HepG2 (cell line): ENCODE data around the gene TMEM108.

Experiments
- CEBPB ChIP-seq: IDR thresholded peaks from 2 replicates; pipeline ENCODE4 v1.6.1; 2011; ENCODE audit warnings: low read depth, low read length, improper control_type of control experiment, borderline replicate concordance
- MEF2D ChIP-seq: sonication (generic); formaldehyde crosslinking; IDR thresholded peaks from 2 replicates; pipeline ENCODE4 v1.5.1; 2020; ENCODE audit warnings: mild to moderate bottlenecking, missing genetic modification reagents
- RAD51 ChIP-seq: fragments of 450-650 bp; IDR thresholded peaks from 2 replicates; pipeline ENCODE4 v1.6.1; 2016; ENCODE audit warnings: borderline replicate concordance
- SP1 ChIP-seq, 2 experiments: fragments of 450-650 bp in 1 of 2; sonication (generic) in 1 of 2; formaldehyde crosslinking in 1 of 2; IDR thresholded peaks; 2 replicates each; pipeline versions ENCODE4 v1.4.0 to v1.6.1; 2016 to 2020; ENCODE audit warnings: missing genetic modification reagents in 1 of 2
- U2AF1 ChIP-seq: fragments of 200-400 bp; formaldehyde crosslinking; optimal IDR thresholded peaks from 2 replicates; pipeline ENCODE3; 2017; ENCODE audit warnings: mild to moderate bottlenecking, low read depth, low read length
- ZNF670 ChIP-seq: sonication (generic); formaldehyde crosslinking; IDR thresholded peaks from 2 replicates; pipeline ENCODE4 v1.8.0; 2022; ENCODE audit warnings: mild to moderate bottlenecking, missing genetic modification reagents, borderline replicate concordance
- ZNF674 ChIP-seq: sonication (generic); formaldehyde crosslinking; IDR thresholded peaks from 2 replicates; pipeline ENCODE4 v1.5.0; 2020; ENCODE audit warnings: low read depth, mild to moderate bottlenecking, missing genetic modification reagents
- TF ChIP-seq, protein P1 (sequence below): IDR thresholded peaks from 2 replicates; pipeline ENCODE4 v1.6.1; 2012; ENCODE audit warnings: low read length, improper control_type of control experiment
- TF ChIP-seq, protein P2 (sequence below): sonication (generic); formaldehyde crosslinking; IDR thresholded peaks from 2 replicates; pipeline ENCODE4 v1.4.0; 2020; ENCODE audit warnings: missing genetic modification reagents, borderline replicate concordance
- TF ChIP-seq, protein P3 (sequence below): sonication (generic); formaldehyde crosslinking; IDR thresholded peaks from 2 replicates; pipeline ENCODE4 v1.5.0; 2020; ENCODE audit warnings: missing genetic modification reagents
- TF ChIP-seq, protein P4 (sequence below): sonication (generic); formaldehyde crosslinking; IDR thresholded peaks from 2 replicates; pipeline ENCODE4 v1.8.1; 2022; ENCODE audit warnings: mild to moderate bottlenecking, missing genetic modification reagents
- TF ChIP-seq, protein P5 (sequence below): sonication (generic); formaldehyde crosslinking; IDR thresholded peaks from 2 replicates; pipeline ENCODE4 v1.5.1; 2020; ENCODE audit warnings: mild to moderate bottlenecking, missing genetic modification reagents

DNA sequence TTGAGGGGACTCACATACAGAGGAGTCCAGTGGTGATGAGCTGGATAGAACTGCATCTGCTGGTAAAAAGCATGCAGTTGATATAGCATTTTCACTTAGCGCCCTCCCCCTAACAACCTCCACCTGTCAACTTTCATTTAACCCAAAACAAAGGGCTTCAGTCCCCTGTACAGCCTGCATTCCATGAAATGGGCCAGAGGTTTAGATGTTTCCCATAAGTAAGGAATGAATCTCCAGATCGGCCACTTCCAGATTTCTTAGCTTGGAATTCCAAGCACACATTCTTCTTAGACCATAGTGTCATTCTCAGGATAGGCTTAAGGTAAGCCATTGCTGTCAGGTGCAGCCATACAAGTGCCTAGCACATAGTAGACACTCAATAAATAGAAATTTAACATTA, 328.7 kb downstream of the TMEM108 start:
- TF ChIP-seq CEBPB = no peak
- TF ChIP-seq, protein P1, sequence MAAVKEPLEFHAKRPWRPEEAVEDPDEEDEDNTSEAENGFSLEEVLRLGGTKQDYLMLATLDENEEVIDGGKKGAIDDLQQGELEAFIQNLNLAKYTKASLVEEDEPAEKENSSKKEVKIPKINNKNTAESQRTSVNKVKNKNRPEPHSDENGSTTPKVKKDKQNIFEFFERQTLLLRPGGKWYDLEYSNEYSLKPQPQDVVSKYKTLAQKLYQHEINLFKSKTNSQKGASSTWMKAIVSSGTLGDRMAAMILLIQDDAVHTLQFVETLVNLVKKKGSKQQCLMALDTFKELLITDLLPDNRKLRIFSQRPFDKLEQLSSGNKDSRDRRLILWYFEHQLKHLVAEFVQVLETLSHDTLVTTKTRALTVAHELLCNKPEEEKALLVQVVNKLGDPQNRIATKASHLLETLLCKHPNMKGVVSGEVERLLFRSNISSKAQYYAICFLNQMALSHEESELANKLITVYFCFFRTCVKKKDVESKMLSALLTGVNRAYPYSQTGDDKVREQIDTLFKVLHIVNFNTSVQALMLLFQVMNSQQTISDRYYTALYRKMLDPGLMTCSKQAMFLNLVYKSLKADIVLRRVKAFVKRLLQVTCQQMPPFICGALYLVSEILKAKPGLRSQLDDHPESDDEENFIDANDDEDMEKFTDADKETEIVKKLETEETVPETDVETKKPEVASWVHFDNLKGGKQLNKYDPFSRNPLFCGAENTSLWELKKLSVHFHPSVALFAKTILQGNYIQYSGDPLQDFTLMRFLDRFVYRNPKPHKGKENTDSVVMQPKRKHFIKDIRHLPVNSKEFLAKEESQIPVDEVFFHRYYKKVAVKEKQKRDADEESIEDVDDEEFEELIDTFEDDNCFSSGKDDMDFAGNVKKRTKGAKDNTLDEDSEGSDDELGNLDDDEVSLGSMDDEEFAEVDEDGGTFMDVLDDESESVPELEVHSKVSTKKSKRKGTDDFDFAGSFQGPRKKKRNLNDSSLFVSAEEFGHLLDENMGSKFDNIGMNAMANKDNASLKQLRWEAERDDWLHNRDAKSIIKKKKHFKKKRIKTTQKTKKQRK = no peak
- TF ChIP-seq ZNF670 = no peak
- TF ChIP-seq, protein P2, sequence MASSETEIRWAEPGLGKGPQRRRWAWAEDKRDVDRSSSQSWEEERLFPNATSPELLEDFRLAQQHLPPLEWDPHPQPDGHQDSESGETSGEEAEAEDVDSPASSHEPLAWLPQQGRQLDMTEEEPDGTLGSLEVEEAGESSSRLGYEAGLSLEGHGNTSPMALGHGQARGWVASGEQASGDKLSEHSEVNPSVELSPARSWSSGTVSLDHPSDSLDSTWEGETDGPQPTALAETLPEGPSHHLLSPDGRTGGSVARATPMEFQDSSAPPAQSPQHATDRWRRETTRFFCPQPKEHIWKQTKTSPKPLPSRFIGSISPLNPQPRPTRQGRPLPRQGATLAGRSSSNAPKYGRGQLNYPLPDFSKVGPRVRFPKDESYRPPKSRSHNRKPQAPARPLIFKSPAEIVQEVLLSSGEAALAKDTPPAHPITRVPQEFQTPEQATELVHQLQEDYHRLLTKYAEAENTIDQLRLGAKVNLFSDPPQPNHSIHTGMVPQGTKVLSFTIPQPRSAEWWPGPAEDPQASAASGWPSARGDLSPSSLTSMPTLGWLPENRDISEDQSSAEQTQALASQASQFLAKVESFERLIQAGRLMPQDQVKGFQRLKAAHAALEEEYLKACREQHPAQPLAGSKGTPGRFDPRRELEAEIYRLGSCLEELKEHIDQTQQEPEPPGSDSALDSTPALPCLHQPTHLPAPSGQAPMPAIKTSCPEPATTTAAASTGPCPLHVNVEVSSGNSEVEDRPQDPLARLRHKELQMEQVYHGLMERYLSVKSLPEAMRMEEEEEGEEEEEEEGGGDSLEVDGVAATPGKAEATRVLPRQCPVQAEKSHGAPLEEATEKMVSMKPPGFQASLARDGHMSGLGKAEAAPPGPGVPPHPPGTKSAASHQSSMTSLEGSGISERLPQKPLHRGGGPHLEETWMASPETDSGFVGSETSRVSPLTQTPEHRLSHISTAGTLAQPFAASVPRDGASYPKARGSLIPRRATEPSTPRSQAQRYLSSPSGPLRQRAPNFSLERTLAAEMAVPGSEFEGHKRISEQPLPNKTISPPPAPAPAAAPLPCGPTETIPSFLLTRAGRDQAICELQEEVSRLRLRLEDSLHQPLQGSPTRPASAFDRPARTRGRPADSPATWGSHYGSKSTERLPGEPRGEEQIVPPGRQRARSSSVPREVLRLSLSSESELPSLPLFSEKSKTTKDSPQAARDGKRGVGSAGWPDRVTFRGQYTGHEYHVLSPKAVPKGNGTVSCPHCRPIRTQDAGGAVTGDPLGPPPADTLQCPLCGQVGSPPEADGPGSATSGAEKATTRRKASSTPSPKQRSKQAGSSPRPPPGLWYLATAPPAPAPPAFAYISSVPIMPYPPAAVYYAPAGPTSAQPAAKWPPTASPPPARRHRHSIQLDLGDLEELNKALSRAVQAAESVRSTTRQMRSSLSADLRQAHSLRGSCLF (CRISPR knock-in tag) = no peak
- no peak for TF ChIP-seq U2AF1
- TF ChIP-seq, protein P3, sequence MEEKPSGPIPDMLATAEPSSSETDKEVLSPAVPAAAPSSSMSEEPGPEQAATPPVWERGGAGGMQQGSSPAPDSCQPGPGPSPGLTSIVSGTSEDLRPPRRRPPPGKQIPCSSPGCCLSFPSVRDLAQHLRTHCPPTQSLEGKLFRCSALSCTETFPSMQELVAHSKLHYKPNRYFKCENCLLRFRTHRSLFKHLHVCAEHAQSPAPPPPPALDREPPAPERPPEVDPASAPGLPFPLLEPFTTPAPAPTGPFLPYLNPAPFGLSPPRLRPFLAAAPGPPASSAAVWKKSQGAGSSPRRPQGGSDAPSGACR (CRISPR knock-in tag) = no peak
- TF ChIP-seq MEF2D = no peak
- TF ChIP-seq SP1 (IDR thresholded peaks at IDR 0.05) = no peak
- TF ChIP-seq SP1 (CRISPR knock-in tag; IDR thresholded peaks at IDR 0.05) = no peak
- TF ChIP-seq, protein P4, sequence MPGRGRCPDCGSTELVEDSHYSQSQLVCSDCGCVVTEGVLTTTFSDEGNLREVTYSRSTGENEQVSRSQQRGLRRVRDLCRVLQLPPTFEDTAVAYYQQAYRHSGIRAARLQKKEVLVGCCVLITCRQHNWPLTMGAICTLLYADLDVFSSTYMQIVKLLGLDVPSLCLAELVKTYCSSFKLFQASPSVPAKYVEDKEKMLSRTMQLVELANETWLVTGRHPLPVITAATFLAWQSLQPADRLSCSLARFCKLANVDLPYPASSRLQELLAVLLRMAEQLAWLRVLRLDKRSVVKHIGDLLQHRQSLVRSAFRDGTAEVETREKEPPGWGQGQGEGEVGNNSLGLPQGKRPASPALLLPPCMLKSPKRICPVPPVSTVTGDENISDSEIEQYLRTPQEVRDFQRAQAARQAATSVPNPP = no peak
- TF ChIP-seq RAD51 = no peak
- no peak for TF ChIP-seq ZNF674 (CRISPR knock-in tag)
- TF ChIP-seq, protein P5, sequence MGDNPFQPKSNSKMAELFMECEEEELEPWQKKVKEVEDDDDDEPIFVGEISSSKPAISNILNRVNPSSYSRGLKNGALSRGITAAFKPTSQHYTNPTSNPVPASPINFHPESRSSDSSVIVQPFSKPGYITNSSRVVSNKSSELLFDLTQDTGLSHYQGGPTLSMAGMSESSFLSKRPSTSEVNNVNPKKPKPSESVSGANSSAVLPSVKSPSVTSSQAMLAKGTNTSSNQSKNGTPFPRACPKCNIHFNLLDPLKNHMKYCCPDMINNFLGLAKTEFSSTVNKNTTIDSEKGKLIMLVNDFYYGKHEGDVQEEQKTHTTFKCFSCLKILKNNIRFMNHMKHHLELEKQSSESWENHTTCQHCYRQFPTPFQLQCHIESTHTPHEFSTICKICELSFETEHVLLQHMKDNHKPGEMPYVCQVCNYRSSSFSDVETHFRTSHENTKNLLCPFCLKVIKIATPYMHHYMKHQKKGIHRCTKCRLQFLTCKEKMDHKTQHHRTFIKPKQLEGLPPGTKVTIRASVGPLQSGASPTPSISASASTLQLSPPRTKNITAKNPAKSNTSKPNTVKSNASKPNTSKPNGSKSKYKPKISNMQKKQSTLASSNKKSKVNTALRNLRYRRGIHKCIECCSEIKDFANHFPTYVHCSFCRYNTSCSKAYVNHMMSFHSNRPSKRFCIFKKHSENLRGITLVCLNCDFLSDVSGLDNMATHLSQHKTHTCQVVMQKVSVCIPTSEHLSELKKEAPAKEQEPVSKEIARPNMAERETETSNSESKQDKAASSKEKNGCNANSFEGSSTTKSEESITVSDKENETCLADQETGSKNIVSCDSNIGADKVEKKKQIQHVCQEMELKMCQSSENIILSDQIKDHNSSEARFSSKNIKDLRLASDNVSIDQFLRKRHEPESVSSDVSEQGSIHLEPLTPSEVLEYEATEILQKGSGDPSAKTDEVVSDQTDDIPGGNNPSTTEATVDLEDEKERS (CRISPR knock-in tag) = no peak
